Fibroblast of pulmonary artery (primary cell): ENCODE results near the gene RAB1A.

Experiments
- DNase-seq: peaks from one replicate; pipeline ENCODE4 v3.0.0-alpha.2; 2010; ENCODE audit warnings: low read depth
- H3K4me3 ChIP-seq: replicated peaks from 2 replicates; pipeline ENCODE4 v1.5.1; 2011; ENCODE audit warnings: low read depth, mild to moderate bottlenecking, control low read depth, low read length, moderate library complexity
- TF ChIP-seq, protein P1 (sequence below): IDR thresholded peaks from 2 replicates; pipeline ENCODE4 v1.5.1; 2011; ENCODE audit warnings: mild to moderate bottlenecking, control low read depth, low read length, inconsistent platforms; ENCODE audit errors: missing control alignments

Gene RAB1A

DNA sequence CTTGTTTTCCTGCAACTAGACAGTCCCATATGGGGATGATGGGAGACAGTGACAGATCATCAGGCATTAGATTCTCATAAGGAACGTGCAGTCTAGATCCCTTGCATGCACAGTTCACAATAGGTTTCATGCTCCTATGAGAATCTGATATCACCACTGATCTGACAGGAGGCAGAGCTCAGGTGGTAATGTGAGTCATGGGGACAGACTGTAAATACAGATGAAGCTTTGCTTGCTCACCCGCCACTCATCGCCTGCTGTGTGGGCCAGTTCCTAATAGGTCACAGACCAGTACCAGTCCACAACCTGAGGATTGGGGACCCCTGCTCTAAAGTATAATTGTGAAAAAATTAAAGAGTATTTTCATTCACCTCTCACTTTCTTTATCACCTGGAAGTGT is 23.6 kb upstream of the RAB1A start:
- TF ChIP-seq, protein P1, sequence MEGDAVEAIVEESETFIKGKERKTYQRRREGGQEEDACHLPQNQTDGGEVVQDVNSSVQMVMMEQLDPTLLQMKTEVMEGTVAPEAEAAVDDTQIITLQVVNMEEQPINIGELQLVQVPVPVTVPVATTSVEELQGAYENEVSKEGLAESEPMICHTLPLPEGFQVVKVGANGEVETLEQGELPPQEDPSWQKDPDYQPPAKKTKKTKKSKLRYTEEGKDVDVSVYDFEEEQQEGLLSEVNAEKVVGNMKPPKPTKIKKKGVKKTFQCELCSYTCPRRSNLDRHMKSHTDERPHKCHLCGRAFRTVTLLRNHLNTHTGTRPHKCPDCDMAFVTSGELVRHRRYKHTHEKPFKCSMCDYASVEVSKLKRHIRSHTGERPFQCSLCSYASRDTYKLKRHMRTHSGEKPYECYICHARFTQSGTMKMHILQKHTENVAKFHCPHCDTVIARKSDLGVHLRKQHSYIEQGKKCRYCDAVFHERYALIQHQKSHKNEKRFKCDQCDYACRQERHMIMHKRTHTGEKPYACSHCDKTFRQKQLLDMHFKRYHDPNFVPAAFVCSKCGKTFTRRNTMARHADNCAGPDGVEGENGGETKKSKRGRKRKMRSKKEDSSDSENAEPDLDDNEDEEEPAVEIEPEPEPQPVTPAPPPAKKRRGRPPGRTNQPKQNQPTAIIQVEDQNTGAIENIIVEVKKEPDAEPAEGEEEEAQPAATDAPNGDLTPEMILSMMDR, result no peak
- no peak overlapping the region for H3K4me3 ChIP-seq
- DNase-seq, result no peak

DNA sequence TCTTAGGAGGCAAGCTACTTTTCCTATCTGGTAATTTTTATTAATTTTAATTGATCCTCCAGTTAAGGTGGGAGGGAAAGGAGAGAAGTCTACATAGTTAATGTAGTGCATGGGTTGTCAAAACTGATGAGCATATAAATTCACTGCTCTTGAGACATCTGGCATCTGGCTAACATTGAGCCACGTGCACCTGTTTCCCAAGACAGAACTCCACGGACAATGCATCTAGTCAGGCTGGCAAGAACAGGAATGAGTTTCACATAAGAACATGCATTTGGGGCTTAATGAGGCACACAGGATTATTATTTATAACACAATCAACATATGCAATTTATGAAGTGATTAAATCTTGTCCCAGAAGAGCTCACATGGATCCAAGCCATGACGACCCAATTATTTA is 16.2 kb upstream of the RAB1A start:
- DNase-seq, result no peak
- TF ChIP-seq, protein P1, result no peak
- no peak overlapping the region for H3K4me3 ChIP-seq

DNA sequence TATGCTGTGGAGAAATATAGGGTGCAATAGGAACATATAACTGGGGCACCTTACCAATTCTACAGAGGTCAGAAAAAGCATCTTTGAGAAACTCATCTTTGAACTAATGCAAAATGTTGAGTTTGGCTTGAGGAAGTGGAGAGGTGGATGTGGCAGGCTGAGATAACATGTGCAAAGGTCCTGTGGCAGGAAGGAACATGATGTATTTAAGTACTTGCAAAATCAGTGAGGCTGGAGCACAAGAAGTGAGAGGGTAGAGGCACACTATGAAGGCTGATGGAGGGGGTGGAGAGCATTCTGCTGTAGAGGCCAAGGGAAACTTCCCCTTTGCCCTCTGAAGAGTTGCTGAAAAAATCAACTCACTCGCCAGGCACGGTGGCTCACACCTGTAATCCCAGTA is 14.7 kb upstream of the RAB1A start:
- DNase-seq, result no peak
- no peak overlapping the region for H3K4me3 ChIP-seq
- TF ChIP-seq, protein P1, result no peak

DNA sequence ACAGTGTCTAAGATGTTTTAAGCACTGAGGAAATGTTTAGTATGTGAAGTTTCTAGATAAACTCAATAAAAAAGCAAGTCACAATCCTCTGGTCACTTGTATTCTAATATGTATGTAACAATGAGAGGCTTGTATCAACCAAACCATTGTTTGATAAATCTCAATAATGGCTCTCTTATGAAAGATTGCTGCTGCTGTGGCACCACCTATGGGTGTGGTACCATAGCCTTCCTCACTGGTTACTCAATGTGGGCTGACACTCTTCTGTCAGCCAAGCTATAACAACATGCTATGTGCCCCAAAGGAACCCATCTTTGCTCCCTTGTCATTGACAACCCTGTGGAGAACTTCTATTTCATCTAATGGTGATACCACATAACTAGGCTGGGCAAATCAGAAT is 12.6 kb upstream of the RAB1A start:
- DNase-seq, result peak; percentile 17
- no peak overlapping the region for H3K4me3 ChIP-seq
- TF ChIP-seq, protein P1, result peak; percentile 17

DNA sequence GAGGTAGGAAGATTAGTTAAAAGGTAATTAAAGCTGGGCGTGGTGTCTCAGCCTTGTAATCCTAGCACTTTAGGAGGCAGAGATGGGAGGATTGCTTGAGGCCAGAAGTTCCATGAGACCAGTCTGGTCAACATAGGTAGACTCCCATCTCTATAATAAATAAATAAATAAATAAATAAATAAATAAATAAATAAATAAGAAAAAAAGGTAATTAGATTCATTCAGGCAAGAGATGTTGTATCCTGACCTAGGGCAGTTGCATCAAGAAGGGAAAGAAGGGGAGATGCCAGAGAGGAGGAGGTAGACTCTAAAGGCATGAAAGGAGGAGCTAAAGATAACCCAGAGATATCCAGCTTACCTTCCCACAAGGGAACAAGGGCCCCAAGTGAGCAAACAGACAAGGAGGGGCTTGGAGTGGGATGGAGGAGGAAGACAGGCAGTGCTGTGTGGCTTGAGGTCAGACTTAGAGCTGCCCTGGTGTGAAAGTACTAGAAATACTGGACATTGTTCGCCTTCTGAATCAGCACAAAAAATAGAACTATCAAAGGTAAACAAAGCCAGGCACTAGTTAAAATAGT is 7.4 kb upstream of the RAB1A start:
- no peak for DNase-seq
- no peak overlapping the region for H3K4me3 ChIP-seq
- TF ChIP-seq, protein P1, result no peak

DNA sequence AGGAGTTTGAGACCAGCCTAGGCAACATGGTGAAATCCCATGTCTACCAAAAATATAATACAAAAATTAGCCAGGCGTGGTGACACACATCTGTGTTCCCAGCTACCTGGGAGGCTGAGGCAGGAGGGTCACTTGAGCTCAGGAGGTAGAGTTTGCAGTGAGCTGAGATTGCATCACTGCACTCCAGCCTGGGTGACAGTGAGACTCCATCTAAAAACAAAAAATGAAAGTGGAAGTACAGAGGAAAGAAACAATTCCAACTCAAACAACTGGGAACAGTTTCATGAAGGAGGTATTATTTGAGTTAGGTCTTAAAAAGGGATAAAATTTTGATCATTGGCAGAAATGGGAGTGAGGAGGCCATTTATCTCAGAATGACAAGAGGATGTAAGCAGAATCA is 6.3 kb upstream of the RAB1A start:
- TF ChIP-seq, protein P1, result no peak
- no peak overlapping the region for H3K4me3 ChIP-seq
- no peak for DNase-seq

DNA sequence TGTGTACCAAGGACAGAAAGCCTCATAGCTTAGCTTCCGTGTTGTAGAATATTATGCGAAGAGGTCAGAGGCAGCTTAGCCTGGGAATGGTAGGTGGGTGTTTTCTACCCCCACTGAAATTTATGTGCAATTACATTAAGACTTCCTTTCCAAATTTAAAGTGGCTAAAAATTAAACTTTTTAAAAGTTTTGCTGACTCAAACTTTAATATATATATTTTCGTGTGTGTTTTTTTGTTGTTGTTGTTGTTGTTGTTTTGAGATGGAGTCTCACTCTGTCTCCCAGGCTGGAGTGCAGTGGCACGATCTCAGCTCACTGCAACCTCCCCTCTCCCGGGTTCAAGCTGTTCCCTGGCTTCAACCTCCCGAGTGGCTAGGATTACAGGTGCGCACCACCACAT is 4.3 kb upstream of the RAB1A start:
- no peak for DNase-seq
- no peak overlapping the region for H3K4me3 ChIP-seq
- TF ChIP-seq, protein P1, result no peak
